Occipital lobe (tissue), 2 donors: ENCODE results near the gene HIPK2. TPM values are rescaled to one million over a fixed set of nuclear protein-coding genes. Genes with fewer than 3 reads are reported as not detected.

Experiments used
- DNase-seq: peaks from one replicate; lab custom pipeline; 2025; lab: John Stamatoyannopoulos, UW
- total RNA-seq: library from RNA; depleted of rRNA; stranded (reverse); fragments of >200 nt; gene quantifications from one replicate; pipeline ENCODE4 v1.2.3, GENCODE V29; 2014

Gene HIPK2
- total RNA-seq, 1 donor from 2014 or later = 12.0 TPM

DNA sequence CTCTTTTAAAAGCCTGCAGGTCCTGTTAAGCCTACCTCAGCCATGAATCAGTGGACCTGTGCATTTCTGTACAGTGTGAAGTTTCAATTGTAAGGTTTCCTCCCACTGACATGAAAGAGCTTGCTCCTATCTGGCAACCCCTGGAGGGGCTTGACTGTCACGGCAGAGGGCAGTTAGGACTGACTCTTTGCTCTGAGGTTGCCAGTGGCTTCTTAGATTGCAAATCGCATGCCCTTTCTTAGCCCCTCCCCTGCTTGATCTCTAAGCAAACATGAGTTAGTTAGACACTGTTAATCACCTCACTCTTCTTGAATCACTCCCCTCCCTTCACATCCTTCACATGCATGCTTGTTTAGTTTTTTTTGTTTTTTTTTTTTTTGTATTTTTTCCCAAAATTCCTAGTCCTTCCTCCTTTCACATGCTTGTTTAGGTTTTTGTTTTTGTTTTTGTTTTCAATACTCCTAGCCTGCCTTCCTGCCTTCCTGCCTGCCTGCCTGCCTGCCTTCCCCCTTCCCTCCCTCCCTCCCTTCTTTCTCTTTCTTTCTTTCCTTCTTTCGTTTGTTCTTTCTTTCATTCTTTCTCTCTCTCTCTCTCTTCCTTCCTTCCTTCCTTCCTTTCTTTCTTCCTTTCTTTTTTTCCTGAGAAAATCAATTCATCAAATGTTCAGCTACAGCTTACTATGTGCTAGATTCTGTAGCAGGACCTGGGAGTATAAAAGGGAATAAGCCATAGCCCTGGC is 6.0 kb upstream of the HIPK2 start:
- DNase-seq = no peak

DNA sequence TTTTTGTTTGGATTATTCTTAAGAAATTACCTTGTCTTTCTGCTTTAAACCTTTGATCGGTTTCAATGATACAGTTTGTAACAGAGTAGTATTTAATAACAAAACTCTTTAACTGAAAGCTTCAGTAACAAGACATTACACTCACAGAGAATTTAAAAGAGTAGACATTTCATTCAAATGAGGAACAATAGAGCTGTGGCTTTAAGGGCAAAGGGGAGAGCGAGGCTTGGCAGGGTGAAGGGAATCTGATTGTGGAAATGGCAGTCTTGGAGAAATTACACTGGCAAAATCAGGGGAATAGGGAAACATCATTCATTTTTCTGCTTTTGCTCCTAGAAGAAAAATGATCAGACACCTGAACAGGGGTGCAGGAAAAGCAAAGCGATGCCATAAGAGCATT is 5.1 kb upstream of the HIPK2 start:
- no peak for DNase-seq

DNA sequence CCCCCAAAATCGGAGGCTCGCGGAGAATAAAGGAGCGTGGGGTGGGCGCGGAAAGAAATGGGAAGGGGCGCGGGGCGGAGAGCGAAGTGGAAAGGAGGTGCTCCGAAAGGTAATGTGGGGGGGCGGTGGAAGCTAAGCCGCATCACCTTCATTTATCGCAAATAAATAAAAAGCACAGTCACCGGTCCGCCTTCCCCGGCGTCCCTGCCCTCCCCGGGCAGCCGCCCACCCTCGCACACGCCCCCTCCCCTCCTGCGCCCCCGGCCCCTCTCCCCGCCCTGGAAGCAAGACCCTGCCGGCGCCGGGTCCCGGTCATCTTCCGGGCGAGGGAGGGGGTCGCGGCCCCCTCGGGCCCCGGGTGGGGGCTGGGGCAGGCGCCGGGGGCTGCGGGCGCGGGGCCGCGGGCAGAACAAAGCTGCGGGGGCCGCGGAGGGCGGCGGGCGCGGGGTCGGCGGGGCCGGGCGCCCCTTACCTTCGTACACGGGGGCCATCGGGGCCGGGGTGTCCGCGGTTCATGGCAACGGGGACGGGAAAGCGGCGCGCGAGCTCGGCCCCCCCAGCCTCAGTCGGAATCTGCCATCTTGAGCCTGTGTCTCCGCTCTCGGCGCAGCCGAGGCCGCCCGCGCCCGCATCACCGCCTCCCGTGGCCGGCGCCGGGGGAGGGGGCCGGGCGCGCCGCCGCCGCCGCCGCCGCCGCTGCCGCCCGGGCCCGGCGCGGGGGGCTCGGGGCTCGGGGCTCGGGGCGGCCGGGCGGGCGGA is 486 bp downstream of the HIPK2 start:
- no peak for DNase-seq

DNA sequence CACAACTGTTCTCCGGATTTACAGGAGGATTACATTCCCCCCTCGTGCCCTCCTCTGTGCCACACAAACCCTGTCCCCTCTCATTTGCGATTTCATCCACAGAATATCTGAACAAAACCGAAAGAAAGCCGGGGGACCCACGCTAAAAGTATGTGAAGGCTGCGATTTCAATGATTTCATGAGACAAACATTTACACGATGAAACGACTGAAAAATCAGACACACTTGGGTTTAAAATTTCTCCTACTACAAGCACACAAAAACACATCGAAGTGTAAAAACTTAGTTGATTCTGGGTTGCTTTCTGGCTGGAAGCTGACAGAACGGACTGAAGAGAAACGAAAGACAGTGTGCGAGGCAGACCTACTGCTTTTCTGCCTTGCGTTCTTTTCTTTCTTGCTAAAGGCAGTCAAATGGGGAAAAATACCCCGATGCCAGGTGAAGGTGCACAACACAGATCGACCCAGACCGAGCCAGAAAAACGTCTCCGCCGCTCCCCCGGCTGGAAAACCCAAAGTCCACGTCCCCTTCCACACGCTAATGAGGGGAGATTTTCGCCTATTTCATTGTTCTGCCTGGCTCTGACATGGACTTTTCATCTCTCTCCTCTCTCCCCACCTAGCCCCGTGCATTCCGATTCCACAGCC is 1.2 kb downstream of the HIPK2 start:
- DNase-seq = peak; percentile 28

DNA sequence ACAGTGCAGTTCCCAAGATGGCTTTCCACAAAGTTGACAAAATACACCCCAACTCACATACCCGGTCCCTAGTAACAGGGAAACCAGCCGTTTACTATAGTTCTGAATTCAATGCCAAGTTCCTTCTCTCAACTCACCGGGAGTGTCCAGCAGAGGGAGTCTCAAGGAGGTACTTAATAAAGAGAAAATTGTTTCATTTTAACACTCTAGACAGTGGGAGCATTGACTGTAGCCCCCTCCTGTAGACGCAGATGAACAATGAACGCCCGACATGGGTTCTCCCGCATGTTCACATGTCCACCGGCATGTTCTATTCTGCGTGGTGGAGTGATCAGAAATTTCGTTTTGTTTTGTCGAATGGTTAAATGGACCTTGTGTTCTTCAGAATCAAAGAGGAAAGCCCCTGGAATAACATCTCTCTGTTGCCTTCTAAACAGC is 1.9 kb downstream of the HIPK2 start:
- DNase-seq = peak; percentile 32

DNA sequence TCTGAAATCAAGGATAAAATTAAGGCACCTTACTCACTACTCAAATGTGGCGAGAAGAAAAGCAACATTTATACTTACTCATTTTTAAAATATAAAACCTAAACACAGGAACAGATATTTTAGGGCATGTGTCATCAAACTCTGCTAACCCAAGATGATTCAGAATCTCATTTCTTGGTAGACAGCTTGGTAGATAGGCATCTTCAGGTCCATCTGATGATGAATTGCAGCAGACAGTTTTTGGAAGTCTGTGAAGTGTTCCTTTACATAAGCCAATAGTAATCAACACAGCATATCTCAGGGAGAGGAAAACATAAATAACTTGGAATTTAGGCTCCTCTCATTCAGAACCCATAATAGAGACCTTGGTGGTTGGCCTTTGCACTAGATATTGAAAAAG is 3.4 kb downstream of the HIPK2 start:
- no peak for DNase-seq

DNA sequence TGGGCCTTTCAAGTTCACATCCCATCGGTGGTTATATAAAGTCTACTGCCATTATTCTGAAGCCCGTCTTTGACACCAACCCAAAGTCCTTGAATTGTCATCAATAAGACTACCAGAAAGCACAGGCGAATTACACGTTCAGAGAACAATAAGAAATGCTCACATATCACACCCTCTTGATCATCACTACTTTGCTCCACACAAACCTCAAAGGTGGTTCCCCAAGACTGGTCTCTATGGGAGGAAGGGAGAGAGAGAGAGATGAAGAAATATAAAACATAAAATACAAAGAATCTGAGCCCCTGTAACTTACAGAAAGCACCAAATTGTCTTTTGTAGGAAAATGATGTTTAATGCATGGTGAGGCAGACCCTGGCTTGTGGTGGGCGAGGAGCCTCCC is 4.4 kb downstream of the HIPK2 start:
- no peak for DNase-seq

DNA sequence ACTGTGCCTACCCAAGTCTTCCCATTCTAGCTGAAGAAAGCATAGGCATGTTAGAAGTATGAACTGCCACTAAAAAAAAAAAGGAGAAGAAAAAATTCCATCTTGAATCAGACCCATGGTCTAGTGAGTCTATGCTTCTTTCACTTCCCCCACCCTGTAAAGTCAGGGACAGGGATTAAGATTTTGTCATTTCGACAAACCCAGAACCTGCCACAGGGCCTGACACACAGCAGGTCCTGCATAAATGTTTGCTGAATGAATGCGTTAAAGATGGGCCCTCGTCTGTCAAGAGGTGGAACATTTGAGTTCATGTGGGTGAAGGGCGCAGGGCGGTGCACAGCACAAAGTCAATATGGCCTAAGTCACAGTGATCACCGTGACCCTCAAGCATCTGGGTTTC is 4.9 kb downstream of the HIPK2 start:
- no peak for DNase-seq

DNA sequence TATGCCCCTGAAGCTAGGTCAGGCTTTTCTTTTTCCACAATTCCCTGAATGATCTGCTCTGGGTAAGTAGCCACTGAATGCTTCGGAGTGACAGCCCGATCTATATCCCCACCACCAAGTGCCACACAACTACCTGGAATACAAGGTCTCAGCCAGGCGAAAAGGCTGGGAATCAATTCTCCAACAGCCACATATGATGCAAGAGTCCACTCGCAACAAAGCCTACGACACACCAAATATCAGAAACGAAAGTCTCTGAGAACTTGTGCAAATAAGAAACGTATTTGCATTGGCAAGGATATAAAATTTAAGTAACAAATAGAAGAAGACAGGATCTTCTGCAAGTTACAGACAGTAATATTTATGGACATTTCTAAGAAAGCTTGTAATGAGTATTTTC is 5.7 kb downstream of the HIPK2 start:
- DNase-seq = no peak

DNA sequence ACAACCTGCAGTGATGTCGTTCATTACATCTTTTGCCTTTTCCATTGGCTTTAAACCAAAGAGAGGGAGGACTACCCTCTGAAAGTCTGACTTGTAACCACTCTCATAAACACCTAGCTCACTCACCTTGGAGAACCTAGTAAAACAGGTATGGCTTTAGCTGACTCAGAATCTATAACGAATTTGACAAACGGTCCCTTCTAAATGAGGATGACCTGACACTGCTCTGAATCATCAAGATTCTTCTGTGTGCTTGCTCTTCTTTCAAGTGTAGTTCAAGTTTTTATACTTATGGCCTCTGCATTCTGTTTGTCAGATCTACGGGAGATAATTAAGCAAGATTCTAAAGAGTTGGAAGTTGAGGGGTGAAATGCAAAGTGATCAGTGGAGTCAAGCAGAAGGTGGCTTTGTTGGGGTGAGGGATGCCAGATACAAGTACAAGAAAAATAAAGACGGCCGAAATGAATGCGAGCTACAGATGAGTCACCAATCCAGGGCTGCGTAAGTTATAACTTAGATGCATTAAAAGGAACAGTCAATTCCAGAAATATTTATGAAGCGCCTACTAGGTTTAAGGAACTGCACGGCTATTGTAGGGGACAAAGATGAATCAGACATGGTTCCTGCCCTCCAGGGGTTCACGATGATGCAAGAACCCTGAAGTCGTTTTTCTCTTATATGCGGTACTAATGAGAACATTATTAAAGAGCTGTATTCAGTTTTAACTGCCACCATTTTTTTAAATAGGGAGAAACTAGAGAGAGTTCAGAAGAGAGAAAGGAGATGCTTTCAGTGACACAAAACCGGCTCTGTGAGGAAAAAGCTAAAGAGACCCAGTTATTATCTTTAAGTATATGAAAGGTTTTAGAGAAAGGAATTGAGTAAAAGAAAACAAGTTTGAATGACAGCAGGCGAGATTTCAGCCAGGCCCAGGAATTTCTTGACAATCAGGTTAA is 6.5 kb downstream of the HIPK2 start:
- DNase-seq = no peak

DNA sequence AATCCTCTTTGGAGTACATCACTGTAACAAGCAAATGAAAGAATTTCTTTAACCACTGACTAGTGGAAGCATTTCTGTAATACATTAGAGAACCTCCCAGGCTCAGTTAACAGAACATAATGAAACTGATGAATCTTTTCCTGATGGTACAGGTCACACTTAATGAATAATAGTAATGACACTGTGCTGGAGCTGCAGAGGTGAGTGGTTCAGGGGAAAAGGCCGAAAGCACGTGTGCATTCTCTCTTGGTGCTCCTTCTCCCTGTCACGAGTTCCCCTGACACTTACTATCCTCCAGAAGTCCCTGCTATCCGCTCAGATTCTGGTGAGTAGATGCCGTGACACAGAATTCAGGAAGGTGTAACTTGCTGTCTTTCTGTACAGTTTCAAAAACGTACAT is 8.0 kb downstream of the HIPK2 start:
- no peak for DNase-seq

DNA sequence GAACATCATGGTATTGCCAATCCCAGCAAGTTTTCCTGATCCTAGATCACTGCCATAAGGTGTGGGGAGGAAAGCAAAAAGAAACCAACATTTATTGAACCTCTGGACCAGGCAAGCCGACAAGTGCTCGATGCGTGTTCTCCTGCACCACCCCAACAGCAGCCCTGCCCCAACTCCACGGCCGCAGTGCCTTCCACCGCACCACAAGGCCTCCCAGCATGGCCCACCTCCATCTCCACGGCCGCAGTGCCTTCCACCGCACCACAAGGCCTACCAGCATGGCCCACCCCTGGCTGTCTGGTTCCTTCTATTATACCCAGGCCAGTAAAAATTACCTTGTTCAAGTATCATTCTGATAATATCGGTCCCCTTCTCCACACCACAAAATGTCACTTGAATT is 8.7 kb downstream of the HIPK2 start:
- DNase-seq = no peak

DNA sequence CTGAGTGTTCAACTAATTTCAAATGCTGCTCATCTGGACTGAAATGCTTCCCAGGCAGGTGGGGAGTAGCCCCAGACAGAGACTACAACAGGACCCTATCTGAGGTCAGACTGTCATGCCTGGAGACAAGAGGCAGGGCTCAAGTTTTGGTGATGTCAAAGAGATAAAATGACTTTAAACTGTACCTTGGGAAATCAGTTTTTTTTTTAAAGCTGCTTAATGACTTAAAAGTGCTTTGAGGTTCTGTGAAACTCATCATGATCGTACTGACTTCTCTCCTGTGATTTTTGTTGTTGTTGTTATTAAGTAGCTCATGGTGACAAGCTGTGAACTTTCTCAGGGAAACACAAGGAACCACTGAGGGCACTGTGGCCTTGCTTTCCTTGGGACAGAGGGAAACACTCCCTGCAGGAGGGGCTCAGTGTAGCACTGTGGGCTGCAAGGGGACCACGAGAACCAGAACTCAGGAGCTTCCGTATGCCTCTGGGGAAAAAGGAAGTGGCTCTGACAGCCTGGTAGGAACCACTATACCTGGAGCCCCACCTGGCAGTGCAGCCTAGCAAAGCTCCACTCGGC is 9.5 kb downstream of the HIPK2 start:
- DNase-seq = no peak

DNA sequence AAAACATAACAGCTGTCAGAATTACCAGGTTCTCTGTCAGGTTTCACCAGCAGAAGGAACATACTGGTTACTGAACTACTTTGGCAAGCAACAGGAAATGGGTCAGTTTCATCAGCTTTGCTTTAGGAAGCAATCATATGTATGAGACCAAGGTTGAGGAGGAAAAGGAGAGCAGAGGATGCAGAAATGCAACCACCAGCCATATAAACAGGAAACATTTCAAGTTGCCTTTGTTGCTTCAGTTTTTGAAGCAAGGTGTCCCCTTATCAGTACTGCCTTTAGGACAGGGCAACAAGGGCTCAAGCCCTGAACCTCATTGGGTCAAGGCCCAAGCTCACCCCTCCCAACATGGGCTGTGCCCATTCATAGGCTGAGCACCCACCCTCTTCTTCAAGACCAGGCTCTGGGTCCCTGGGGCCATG is 10.2 kb downstream of the HIPK2 start:
- no peak for DNase-seq

DNA sequence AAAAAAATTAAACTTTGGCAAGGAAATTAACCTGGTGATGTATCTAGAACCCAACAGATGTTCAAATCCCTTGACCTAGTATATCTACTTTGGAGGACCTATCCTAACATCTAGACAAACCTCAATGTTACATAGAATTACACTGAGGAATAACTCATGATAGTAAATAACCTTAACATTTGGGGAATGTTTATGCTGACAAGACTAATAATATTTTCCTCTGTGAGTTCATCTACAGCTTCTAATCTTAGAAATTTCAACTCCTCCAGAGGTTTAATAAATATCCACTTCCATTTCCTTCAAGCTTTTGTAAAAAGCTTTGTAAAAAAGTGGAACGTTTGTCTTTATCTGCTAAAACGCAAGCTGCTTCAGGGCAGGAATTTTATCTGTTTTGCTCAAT is 12.7 kb downstream of the HIPK2 start:
- DNase-seq = no peak

DNA sequence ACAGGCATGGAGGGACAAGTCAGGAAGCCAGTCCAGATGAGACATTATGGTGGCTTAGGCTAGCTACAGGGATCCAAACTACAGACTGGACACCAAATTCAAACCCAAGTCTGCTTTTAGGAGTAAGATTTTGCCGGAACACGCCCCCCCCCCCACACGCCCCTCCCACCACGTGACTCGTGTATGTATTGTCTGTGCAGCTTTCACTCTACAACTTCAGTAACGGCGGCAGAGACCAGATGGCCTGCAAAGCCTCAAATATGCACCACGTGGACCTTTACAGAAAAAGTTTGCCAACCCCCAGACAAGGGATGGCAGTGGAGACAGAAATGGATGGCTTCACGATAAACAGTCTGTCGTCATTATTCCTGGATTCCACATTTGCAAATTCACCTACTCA is 14.5 kb downstream of the HIPK2 start:
- DNase-seq = no peak

DNA sequence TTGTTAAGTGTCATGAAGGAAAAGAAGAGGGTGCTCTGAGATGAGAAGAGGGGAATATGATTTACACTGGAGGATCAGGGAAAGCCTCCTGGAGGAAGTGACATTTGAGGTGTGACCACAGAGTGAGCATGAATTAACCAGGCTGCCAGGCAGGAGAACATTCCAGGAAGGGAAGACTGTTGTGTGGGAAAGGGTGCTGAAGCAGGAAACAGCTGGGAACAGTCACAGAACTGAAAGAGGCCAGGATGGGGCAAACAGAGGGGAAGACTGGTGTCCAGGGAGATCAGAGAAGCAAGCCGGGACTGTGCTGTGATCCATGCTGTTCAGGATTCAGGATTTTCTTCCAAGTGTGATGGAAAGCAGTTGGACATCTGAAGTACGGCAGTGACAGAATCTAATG is 14.9 kb downstream of the HIPK2 start:
- no peak for DNase-seq

DNA sequence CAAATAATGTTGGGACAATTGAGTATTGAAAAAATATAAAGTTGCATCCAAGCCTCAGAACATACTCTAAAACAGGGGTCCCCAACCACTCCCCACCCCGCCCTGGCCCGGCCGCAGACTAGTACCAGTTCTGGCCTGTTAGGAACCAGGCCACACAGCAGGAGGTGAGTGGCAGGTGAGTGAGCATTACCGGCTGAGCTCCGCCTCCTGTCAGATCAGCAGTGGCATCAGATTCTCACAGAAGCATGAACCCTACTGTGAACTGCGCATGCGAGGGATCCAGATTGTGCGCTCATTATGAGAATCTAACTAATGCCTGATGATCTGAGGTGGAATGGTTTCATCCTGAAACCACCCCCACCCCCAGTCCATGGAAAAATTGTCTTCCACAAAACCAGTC is 19.4 kb downstream of the HIPK2 start:
- no peak for DNase-seq

DNA sequence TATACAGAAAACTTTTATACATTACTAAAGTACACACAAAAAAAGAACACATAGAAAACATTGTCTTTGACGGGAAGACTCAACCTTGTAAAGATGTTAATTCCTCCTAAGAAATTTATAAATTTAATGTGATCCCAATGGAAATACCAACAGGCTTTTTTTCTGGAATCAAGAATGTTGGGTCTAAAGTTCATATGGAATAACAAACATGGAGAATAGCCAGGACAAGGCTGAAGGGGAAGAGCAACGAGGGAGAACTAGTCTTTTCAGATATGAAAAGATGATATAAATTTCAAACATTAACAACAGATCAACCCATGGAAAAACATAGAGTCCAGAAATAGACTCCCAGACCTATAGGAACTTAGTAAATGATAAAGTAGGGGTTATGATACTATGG is 19.8 kb downstream of the HIPK2 start:
- no peak for DNase-seq

DNA sequence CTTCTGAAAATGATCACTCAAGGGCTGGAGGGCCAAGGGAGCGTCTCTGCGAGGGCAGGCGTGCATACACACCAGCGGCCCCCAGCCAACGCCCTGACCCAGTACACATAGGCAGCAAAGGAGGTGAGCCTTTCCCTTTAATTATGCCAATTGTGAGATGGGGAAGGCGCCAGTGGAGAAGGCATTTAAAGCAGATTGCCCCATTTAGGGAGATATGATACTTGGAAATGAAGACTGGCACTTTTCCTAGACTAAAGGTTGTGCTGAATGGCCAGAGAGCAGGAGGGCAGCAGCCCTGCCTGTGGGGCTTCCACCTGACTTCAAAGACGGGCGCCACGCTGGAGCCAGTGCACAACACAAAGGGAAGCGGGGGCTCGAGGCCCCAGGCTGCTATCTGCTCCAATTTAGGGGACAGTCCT is 24.1 kb downstream of the HIPK2 start:
- DNase-seq = no peak

DNA sequence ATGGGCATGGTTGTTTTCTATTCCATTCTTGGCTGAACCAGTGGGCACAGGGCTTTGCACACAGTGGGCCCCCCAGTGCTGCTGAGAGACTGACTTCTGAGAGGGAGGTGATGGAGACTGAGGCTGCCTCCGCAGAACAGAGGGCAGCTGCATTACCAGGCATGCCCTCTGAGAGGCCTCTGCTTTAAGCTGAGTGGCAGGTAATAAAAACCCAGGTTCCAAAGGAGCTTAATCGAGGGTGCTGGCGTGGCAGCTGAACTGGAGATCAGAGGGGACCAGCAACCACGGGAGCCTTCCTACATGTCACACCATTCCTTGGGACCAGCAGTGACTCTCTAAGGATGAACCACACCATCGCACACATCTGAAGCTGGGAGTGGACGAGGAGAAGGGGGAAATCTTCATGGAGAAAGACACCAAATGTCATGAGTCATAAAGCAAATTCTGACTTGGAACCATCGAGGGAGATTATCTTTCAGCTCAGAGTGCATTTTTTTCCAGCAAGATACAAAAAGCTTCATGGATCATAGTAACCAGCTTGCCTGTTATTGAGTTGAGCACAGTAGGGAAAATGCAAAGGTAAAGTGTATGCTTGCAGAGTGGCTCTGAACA is 24.6 kb downstream of the HIPK2 start:
- no peak for DNase-seq
